GM12878 (cell line): Measurements from ENCODE around the gene CCNB1. TPM values are rescaled to one million over a fixed set of nuclear protein-coding genes. Genes with fewer than 3 reads are reported as not detected.

Experiments used
- ATAC-seq: fragments of 200-7000 bp; cut with Tn5 transposase; 3 replicates; pipeline ENCODE4 v1.9.1; 2020; ENCODE audit warnings: mild to moderate bottlenecking, moderate library complexity
- BruUV-seq: library from RNA; stranded (reverse); fragments of 400-500 nt; replicated peaks from 2 replicates; lab custom pipeline; 2021; lab: Mats Ljungman, UMichigan
- CTCF ChIA-PET: fragments of 300-600 bp; sonication (Branson Sonifier 250); formaldehyde crosslinking; extraction: SDS; loops from one replicate; lab custom pipeline; 2021; ENCODE audit warnings: inconsistent platforms; lab: Yijun Ruan, JAX
- POLR2A ChIA-PET: fragments of 350-600 bp; formaldehyde crosslinking; extraction: SDS; loops from one replicate; lab custom pipeline; 2021; ENCODE audit warnings: inconsistent platforms; lab: Charles Lee
- RAD21 ChIA-PET: fragments of 300-600 bp; sonication (Branson Sonifier 250); formaldehyde crosslinking; loops from one replicate; lab custom pipeline; 2023; ENCODE audit warnings: antibody characterized with exemption; ENCODE audit not compliant: unreplicated experiment; lab: Charles Lee
- SMC1A ChIA-PET: fragments of 300-600 bp; sonication (Branson Sonifier 250); formaldehyde crosslinking; loops from one replicate; lab custom pipeline; 2023; ENCODE audit not compliant: unreplicated experiment, uncharacterized antibody; lab: Charles Lee
- DNase-seq: peaks from one replicate; pipeline ENCODE4 v3.0.0-alpha.2; 2011; ENCODE audit warnings: low read depth, low spot score
- FAIRE-seq: peaks from 3 replicates; lab custom pipeline; 2011; peaks lifted over from hg19 to GRCh38; lab: Jason Lieb, UNC
- H2AFZ ChIP-seq: 2 replicates; pipeline ENCODE4 v1.6.0; 2011; ENCODE audit warnings: low read depth, low read length, control low read depth; ENCODE audit not compliant: control insufficient read depth
- H3K27ac ChIP-seq: 2 replicates; pipeline ENCODE4 v1.5.1; 2011; ENCODE audit warnings: control low read depth; ENCODE audit not compliant: control insufficient read depth, insufficient read depth
- H3K27me3 ChIP-seq, 2 experiments: replicated peaks in 1 of 2; 2 replicates each; pipeline versions ENCODE4 v1.6.0 to v1.6.1; 2011; ENCODE audit warnings: low read length in 1 of 2; ENCODE audit not compliant: control insufficient read depth in 2 of 2, insufficient read depth in 2 of 2
- H3K36me3 ChIP-seq, 2 experiments: 2 replicates each; pipeline ENCODE4 v1.5.1; 2011; ENCODE audit warnings: low read length in 1 of 2; ENCODE audit not compliant: control insufficient read depth in 2 of 2, insufficient read depth in 2 of 2
- H3K4me1 ChIP-seq: 2 replicates; pipeline ENCODE4 v1.6.1; 2011; ENCODE audit warnings: mild to moderate bottlenecking, low read length, moderate library complexity, mixed read lengths; ENCODE audit not compliant: control insufficient read depth, insufficient read depth
- H3K4me2 ChIP-seq: 2 replicates; pipeline ENCODE4 v1.6.0; 2011; ENCODE audit warnings: control low read depth; ENCODE audit not compliant: control insufficient read depth, insufficient read depth
- H3K4me3 ChIP-seq: fragments of 200-600 bp; sonication (generic); 2 replicates; pipeline ENCODE4 v1.5.1; 2016
- H3K79me2 ChIP-seq: 2 replicates; pipeline ENCODE4 v1.6.0; 2011; ENCODE audit warnings: low read length; ENCODE audit not compliant: control insufficient read depth, insufficient read depth
- H3K9ac ChIP-seq: 2 replicates; pipeline ENCODE4 v1.8.0; 2011; ENCODE audit warnings: low read length, control low read depth, mixed read lengths; ENCODE audit not compliant: control insufficient read depth, insufficient read depth
- H3K9me3 ChIP-seq: replicated peaks from 3 replicates; pipeline ENCODE4 v1.5.1; 2011; ENCODE audit warnings: mild to moderate bottlenecking, low read length; ENCODE audit not compliant: control insufficient read depth, insufficient read depth
- H4K20me1 ChIP-seq: 2 replicates; pipeline ENCODE4 v1.6.0; 2011; ENCODE audit not compliant: control insufficient read depth, insufficient read depth
- BHLHE40 ChIP-seq, 2 experiments: fragments of 450-650 bp in 1 of 2; IDR thresholded peaks; 2 replicates each; pipeline ENCODE4 v1.6.1; 2011 to 2017; ENCODE audit warnings: low read depth in 2 of 2, borderline replicate concordance in 1 of 2, improper control_type of control experiment in 1 of 2, low read length in 1 of 2, mild to moderate bottlenecking in 1 of 2
- FOXM1 ChIP-seq: IDR thresholded peaks from 2 replicates; pipeline ENCODE4 v1.6.1; 2012; ENCODE audit warnings: low read depth, mild to moderate bottlenecking, inconsistent platforms, low read length, moderate library complexity
- IKZF2 ChIP-seq, 2 experiments: fragments of 450-650 bp; IDR thresholded peaks; 2 replicates each; pipeline ENCODE4 v1.6.1; 2017; ENCODE audit warnings: mild to moderate bottlenecking in 2 of 2, moderate library complexity in 2 of 2
- KLF5 ChIP-seq: fragments of 450-650 bp; IDR thresholded peaks from 2 replicates; pipeline ENCODE4 v1.6.1; 2014; ENCODE audit warnings: mild to moderate bottlenecking; ENCODE audit not compliant: partially characterized antibody
- MTA3 ChIP-seq: IDR thresholded peaks from 2 replicates; pipeline ENCODE4 v1.6.1; 2012; ENCODE audit warnings: low read length, inconsistent platforms, borderline replicate concordance
- NR2F1 ChIP-seq: fragments of 450-650 bp; conservative IDR thresholded peaks from 2 replicates; pipeline ENCODE4 v1.6.1; 2017; ENCODE audit warnings: mild to moderate bottlenecking
- RB1 ChIP-seq: fragments of 450-650 bp; formaldehyde crosslinking; IDR thresholded peaks from 2 replicates; pipeline ENCODE4 v1.6.1; 2017; ENCODE audit warnings: mild to moderate bottlenecking, borderline replicate concordance
- RCOR1 ChIP-seq: conservative IDR thresholded peaks from 2 replicates; pipeline ENCODE4 v1.6.1; 2012; ENCODE audit warnings: low read depth, low read length, improper control_type of control experiment
- SMAD1 ChIP-seq: fragments of 450-650 bp; IDR thresholded peaks from 2 replicates; pipeline ENCODE4 v1.6.1; 2018; ENCODE audit warnings: mild to moderate bottlenecking, low read depth; ENCODE audit not compliant: partially characterized antibody
- STAT1 ChIP-seq: fragments of 450-650 bp; conservative IDR thresholded peaks from 2 replicates; pipeline ENCODE4 v1.6.1; 2014; ENCODE audit warnings: antibody characterized with exemption, mild to moderate bottlenecking
- ZNF217 ChIP-seq: fragments of 450-650 bp; IDR thresholded peaks from 2 replicates; pipeline ENCODE4 v1.6.1; 2017; ENCODE audit warnings: antibody characterized with exemption, mild to moderate bottlenecking
- ZZZ3 ChIP-seq: IDR thresholded peaks from 2 replicates; pipeline ENCODE4 v1.6.1; 2011; ENCODE audit warnings: low read depth; ENCODE audit not compliant: control insufficient read depth, insufficient read length
- WGBS: methylation state at CpG from one replicate; pipeline ENCODE4 v1.1.6; 2016; ENCODE audit warnings: low lambda C conversion rate; ENCODE audit not compliant: insufficient replicate concordance, insufficient coverage; ENCODE audit errors: missing lambda C conversion rate; 5-methylcytosine and 5-hydroxymethylcytosine counted together
- in situ Hi-C: fragments of 300-500 bp; cut with MboI; formaldehyde crosslinking; loops from 9 replicates; pipeline ENCODE4 v1.14.3; 2018; ENCODE audit warnings: mixed read lengths
- intact Hi-C: fragments of 100-400 bp; cut with micrococcal nuclease; formaldehyde crosslinking; loops from one replicate; pipeline ENCODE4 v1.14.2; 2022; ENCODE audit not compliant: unreplicated experiment
- polyA plus RNA-seq, 11 experiments: library from polyadenylated mRNA; depleted of rRNA in 4 of 11; unstranded in 6 of 11; stranded (reverse) in 5 of 11; fragments of >200 nt; fragmentation: Nextera tagmentation in 4 of 11; fragmentation: Illumina TruSeq in 1 of 11; extraction: Ambion mirVana in 4 of 11; extraction: Trizol in 1 of 11; gene quantifications; 1 replicate in 1 of 11; 2 replicates in 10 of 11; pipeline versions ENCODE4 v1.2.1 to v1.2.3, GENCODE V29; 2011 to 2016; ENCODE audit warnings: inconsistent platforms in 2 of 11, missing spikeins in 2 of 11, low read depth in 1 of 11
- total RNA-seq, 4 experiments: library from RNA; depleted of rRNA in 3 of 4; stranded (reverse); fragments of >200 nt in 3 of 4; fragmentation: Illumina TruSeq in 1 of 4; extraction: Trizol in 1 of 4; gene quantifications; 2 replicates each; pipeline versions ENCODE4 v1.2.1 to v1.2.3, GENCODE V29; 2013 to 2021
- TF ChIP-seq, protein P1 (sequence below): IDR thresholded peaks from 2 replicates; pipeline ENCODE4 v1.6.1; 2012; ENCODE audit warnings: low read depth, low read length, improper control_type of control experiment
- TF ChIP-seq, protein P2 (sequence below): IDR thresholded peaks from 2 replicates; pipeline ENCODE4 v1.6.1; 2012; ENCODE audit warnings: low read length, inconsistent platforms

CCNB1 gene
- total and polyA plus RNA-seq, 10 of the 15 experiments (the other 5 are each of a cell fraction or from before 2014, with no cell fraction given): 148 to 403 (median 210) TPM

DNA sequence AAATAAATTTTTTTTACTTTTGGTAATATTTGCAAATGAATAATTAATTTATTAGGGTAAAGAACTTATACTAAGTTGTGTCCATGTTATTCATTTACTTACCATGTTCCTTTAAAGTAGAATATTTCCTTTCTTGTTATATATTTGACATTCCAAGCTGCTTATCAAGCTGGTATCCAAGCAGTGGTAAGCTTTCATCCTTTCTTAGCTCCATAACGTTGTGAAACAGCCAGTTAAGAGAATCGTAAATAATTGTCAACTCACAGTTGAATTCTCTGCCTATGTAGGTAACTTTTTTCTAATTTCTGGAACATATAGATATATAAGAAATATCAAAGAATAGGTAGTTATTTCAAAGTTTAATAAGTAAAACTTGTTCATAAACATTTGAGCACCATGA is 36.7 kb upstream of the CCNB1 start:
- Histone ChIP-seq H4K20me1 (no peaks in the 10 kb centered on the region), H3K27ac (no peak overlapping the region), H3K27me3 (no peaks in the 10 kb centered on the region), H3K4me1 (no peaks in the 10 kb centered on the region; the same call in none of the 2 replicates), H3K79me2 (no peaks in the 10 kb centered on the region), H3K4me2 (no peak overlapping the region), H3K9ac (no peak overlapping the region), H3K36me3 (peaks cover 0 to 7% of the 10 kb centered on the region in 2 experiments; a peak in 2 of 4 replicates), H2AFZ (no peak overlapping the region), H3K4me3 (no peak overlapping the region), H3K9me3 (no peaks in the 10 kb centered on the region)
- RAD21 ChIA-PET: no interaction called here
- SMC1A ChIA-PET: no interaction called here
- FAIRE-seq: no peak
- intact Hi-C loops (no loop called here), in situ Hi-C loops (no loop called here)
- 94% methylated on average over 2 of the region's 2 CpGs for WGBS
- POLR2A ChIA-PET: no interaction called here
- no peak for ATAC-seq
- no peak for DNase-seq
- no TSS peak for BruUV-seq
- TF ChIP-seq ZNF217 (no peak), RCOR1 (no peak)
- CTCF ChIA-PET: no interaction called here

DNA sequence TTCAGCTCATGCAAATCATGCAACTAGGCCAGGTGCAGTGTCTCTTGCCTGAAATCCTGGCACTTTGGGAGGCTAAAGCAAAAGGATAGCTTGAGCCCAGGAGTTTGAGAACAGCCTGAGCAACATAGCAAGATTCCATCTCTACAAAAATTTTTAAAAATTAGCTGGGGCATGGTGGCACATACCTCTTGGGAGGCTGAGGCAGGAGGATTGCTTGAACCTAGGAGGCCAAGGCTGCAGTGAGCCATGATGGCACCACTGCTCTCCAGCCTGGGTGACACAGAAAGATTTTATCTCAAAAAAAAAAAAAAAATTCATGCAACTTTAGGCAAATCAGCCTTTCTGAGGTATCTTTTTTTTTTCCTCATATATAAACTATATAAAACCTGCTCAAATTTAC is 35.6 kb upstream of the CCNB1 start:
- H3K27ac ChIP-seq: no peak overlapping the region
- CTCF ChIA-PET: interaction anchor here (0.7 to 0.8 kb wide), 2 partner anchors 25 to 83 kb away, joined by 3 read pairs; no protein-coding TSS in a partner anchor
- intact Hi-C loops (no loop called here), in situ Hi-C loops (no loop called here)
- peaks cover 0 to 7% of the 10 kb centered on the region in 2 experiments; a peak in 2 of 4 replicates for H3K36me3 ChIP-seq
- FAIRE-seq (no peak), ATAC-seq (no peak), DNase-seq (no peak)
- no TSS peak for BruUV-seq
- H3K4me3 ChIP-seq: no peak overlapping the region
- H3K9me3 ChIP-seq: no peaks in the 10 kb centered on the region
- TF ChIP-seq ZZZ3 (no peak), MTA3 (no peak), IKZF2 (IDR thresholded peaks at IDR 0.05) (no peak), NR2F1 (no peak), FOXM1 (no peak), SMAD1 (no peak), BHLHE40 (IDR thresholded peaks at IDR 0.05; ENCODE audit: borderline replicate concordance in 1 of 2, low read depth in 2 of 2, low read length in 1 of 2) (no peak), RB1 (no peak), KLF5 (no peak), STAT1 (no peak)
- TF ChIP-seq, protein P1, sequence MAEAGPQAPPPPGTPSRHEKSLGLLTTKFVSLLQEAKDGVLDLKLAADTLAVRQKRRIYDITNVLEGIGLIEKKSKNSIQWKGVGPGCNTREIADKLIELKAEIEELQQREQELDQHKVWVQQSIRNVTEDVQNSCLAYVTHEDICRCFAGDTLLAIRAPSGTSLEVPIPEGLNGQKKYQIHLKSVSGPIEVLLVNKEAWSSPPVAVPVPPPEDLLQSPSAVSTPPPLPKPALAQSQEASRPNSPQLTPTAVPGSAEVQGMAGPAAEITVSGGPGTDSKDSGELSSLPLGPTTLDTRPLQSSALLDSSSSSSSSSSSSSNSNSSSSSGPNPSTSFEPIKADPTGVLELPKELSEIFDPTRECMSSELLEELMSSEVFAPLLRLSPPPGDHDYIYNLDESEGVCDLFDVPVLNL: no peak
- TF ChIP-seq, protein P2, sequence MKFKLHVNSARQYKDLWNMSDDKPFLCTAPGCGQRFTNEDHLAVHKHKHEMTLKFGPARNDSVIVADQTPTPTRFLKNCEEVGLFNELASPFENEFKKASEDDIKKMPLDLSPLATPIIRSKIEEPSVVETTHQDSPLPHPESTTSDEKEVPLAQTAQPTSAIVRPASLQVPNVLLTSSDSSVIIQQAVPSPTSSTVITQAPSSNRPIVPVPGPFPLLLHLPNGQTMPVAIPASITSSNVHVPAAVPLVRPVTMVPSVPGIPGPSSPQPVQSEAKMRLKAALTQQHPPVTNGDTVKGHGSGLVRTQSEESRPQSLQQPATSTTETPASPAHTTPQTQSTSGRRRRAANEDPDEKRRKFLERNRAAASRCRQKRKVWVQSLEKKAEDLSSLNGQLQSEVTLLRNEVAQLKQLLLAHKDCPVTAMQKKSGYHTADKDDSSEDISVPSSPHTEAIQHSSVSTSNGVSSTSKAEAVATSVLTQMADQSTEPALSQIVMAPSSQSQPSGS: no peak
- no peak overlapping the region for H3K9ac ChIP-seq
- RAD21 ChIA-PET: interaction anchor here (0.6 kb wide), 1 partner anchor 124 kb away, joined by 3 read pairs; no protein-coding TSS in a partner anchor
- POLR2A ChIA-PET: no interaction called here
- no peaks in the 10 kb centered on the region for H4K20me1 ChIP-seq
- peaks cover 6% of the 10 kb centered on the region for H3K4me1 ChIP-seq
- H3K4me2 ChIP-seq: no peak overlapping the region
- no peak overlapping the region for H2AFZ ChIP-seq
- H3K27me3 ChIP-seq: no peaks in the 10 kb centered on the region
- no peaks in the 10 kb centered on the region for H3K79me2 ChIP-seq
- SMC1A ChIA-PET: interaction anchor here (0.7 kb wide), 1 partner anchor 337 kb away, joined by 3 read pairs; no protein-coding TSS in a partner anchor
